Liver (tissue), 3 donors: ENCODE measurements around the gene CENPU.

Experiments used
- ATF3 ChIP-seq: IDR thresholded peaks from 2 replicates; pipeline ENCODE4 v1.6.1; 2016; ENCODE audit warnings: antibody characterized with exemption
- CTCF ChIP-seq: fragments of 150-350 bp; IDR thresholded peaks from 2 replicates; pipeline ENCODE4 v1.5.1; 2017; ENCODE audit warnings: improper control_type of control experiment, low read depth, low read length; ENCODE audit not compliant: missing input control
- EGR1 ChIP-seq, 2 donors: IDR thresholded peaks; 2 replicates each; pipeline ENCODE4 v1.6.1; 2016 to 2018; ENCODE audit warnings: antibody characterized with exemption in 2 of 2, low read depth in 2 of 2
- HNF4A ChIP-seq, 2 donors: conservative IDR thresholded peaks; 2 replicates each; pipeline ENCODE4 v1.6.1; 2016; ENCODE audit warnings: antibody characterized with exemption in 2 of 2, mild to moderate bottlenecking in 2 of 2
- JUND ChIP-seq, 2 donors: IDR thresholded peaks; 2 replicates each; pipeline ENCODE4 v1.6.1; 2016; ENCODE audit warnings: antibody characterized with exemption in 2 of 2
- RAD21 ChIP-seq, 2 donors: IDR thresholded peaks; 2 replicates each; pipeline ENCODE4 v1.6.1; 2016; ENCODE audit warnings: antibody characterized with exemption in 2 of 2, mild to moderate bottlenecking in 2 of 2
- REST ChIP-seq: IDR thresholded peaks from 2 replicates; pipeline ENCODE4 v1.6.1; 2016; ENCODE audit warnings: antibody characterized with exemption, mild to moderate bottlenecking
- SP1 ChIP-seq: IDR thresholded peaks from 2 replicates; pipeline ENCODE4 v1.6.1; 2018; ENCODE audit warnings: antibody characterized with exemption, mild to moderate bottlenecking
- TAF1 ChIP-seq: conservative IDR thresholded peaks from 2 replicates; pipeline ENCODE4 v1.6.1; 2016; ENCODE audit warnings: antibody characterized with exemption, mild to moderate bottlenecking
- YY1 ChIP-seq: IDR thresholded peaks from 2 replicates; pipeline ENCODE4 v1.6.1; 2016; ENCODE audit warnings: antibody characterized with exemption, mild to moderate bottlenecking
- TF ChIP-seq, protein P1 (sequence below): IDR thresholded peaks from 2 replicates; pipeline ENCODE4 v1.6.1; 2016; ENCODE audit warnings: antibody characterized with exemption
- donor health status: healthy.
- donor health status: healthy.

- TF ChIP-seq CTCF = no peak
- TF ChIP-seq REST = no peak
- no peak for TF ChIP-seq TAF1
- no peak for TF ChIP-seq YY1
- no peak for TF ChIP-seq HNF4A (conservative IDR thresholded peaks at IDR 0.05)
- no peak for TF ChIP-seq ATF3
- no peak for TF ChIP-seq RAD21 (IDR thresholded peaks at IDR 0.05)
- no peak for TF ChIP-seq JUND (IDR thresholded peaks at IDR 0.05)
- TF ChIP-seq EGR1 (IDR thresholded peaks at IDR 0.05; ENCODE audit: low read depth in 2 of 2) = no peak
- no peak for TF ChIP-seq SP1
- TF ChIP-seq, protein P1, sequence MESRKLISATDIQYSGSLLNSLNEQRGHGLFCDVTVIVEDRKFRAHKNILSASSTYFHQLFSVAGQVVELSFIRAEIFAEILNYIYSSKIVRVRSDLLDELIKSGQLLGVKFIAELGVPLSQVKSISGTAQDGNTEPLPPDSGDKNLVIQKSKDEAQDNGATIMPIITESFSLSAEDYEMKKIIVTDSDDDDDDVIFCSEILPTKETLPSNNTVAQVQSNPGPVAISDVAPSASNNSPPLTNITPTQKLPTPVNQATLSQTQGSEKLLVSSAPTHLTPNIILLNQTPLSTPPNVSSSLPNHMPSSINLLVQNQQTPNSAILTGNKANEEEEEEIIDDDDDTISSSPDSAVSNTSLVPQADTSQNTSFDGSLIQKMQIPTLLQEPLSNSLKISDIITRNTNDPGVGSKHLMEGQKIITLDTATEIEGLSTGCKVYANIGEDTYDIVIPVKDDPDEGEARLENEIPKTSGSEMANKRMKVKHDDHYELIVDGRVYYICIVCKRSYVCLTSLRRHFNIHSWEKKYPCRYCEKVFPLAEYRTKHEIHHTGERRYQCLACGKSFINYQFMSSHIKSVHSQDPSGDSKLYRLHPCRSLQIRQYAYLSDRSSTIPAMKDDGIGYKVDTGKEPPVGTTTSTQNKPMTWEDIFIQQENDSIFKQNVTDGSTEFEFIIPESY = no peak
These were observed 12.6 kb downstream of the CENPU start for GRCh38 chr4:184721254-184721653.
